Cardiac muscle cell (in vitro differentiated cells and primary cell): ENCODE results near the gene B3GAT1. TPM values are rescaled to one million over a fixed set of nuclear protein-coding genes. Genes with fewer than 3 reads are reported as not detected.

Experiments used
- DNase-seq, 2 donors: peaks; one replicate each; pipeline versions ENCODE4 v3.0.0 to v3.0.0-alpha.2; 2010 to 2017; ENCODE audit warnings: low read depth in 1 of 2, low spot score in 1 of 2
- H3K27ac ChIP-seq: fragments of 200-600 bp; sonication (generic); 2 replicates; pipeline ENCODE4 v1.5.1; 2016
- H3K27me3 ChIP-seq: fragments of 200-600 bp; sonication (generic); 2 replicates; pipeline ENCODE4 v1.6.0; 2016; ENCODE audit warnings: control low read depth
- H3K36me3 ChIP-seq: fragments of 200-600 bp; sonication (generic); 2 replicates; pipeline ENCODE4 v1.5.1; 2016; ENCODE audit warnings: control low read depth
- H3K4me1 ChIP-seq: fragments of 200-600 bp; sonication (generic); 2 replicates; pipeline ENCODE4 v1.8.1; 2017; ENCODE audit warnings: low read depth, mild to moderate bottlenecking, mixed run types
- H3K4me3 ChIP-seq: fragments of 200-600 bp; sonication (generic); 2 replicates; pipeline ENCODE4 v1.5.1; 2016; ENCODE audit warnings: mild to moderate bottlenecking
- H3K9me3 ChIP-seq: fragments of 200-600 bp; sonication (generic); 2 replicates; pipeline ENCODE4 v1.5.1; 2017; ENCODE audit warnings: low read depth, mild to moderate bottlenecking, control low read depth
- polyA plus RNA-seq: library from polyadenylated mRNA; unstranded; fragments of >200 nt; fragmentation: Nextera tagmentation; extraction: Ambion mirVana; gene quantifications from 2 replicates; pipeline ENCODE4 v1.2.1, GENCODE V29; 2016
- total RNA-seq: library from RNA; depleted of rRNA; stranded (reverse); fragments of >200 nt; gene quantifications from 2 replicates; pipeline ENCODE4 v1.2.3, GENCODE V29; 2016
- TF ChIP-seq, protein P1 (sequence below): IDR thresholded peaks from 2 replicates; pipeline ENCODE4 v1.5.1; 2012; ENCODE audit warnings: low read depth, mild to moderate bottlenecking, low read length

Gene B3GAT1
- total and polyA plus RNA-seq, 2 experiments from 2014 or later: 1.5 TPM; not detected in 1

DNA sequence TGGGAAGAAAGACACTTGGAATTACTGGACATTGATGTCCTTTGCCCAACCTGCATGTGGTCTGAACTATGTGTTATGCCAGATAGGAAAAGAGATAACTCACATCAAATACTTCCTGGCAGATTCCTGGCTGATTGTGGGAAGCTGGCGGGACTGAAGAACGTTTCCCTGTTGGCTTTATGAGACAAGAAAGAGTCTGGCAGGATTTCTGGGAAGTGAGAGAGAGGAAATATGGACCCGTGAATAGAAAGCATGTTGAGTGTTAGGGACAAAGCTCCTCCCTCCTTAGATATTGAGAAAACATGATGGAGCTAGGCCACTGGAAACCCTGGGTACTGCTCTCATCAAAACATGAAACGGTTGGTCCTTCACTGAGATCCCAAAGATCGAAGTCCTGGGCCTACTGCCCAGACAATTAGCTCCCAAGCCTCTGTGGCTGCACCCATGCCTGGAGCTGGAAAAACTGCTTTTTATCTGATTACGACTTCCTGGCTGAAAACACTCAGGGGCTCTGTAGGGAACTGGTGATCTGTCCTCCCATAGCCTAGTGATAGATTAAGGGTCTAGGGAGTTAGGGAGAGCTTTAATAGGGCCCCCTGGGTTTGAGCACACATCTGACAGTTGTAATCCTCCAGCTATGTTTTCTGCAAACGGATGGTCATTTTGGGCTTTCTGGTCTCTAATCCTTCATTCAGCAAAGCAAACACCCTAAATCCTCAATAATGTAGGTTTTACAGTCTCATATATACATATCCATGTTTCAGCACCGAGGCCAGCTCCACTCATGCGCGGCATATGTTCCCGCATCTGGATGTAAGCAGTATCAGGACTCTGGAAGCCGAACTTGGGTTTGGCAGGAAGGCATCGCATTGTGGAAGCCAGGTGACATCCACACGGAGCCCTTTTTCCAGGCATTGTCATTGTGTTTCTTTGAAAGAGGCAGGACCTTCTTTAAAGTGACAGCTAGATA lies 6.1 kb upstream of the B3GAT1 start:
- TF ChIP-seq, protein P1, sequence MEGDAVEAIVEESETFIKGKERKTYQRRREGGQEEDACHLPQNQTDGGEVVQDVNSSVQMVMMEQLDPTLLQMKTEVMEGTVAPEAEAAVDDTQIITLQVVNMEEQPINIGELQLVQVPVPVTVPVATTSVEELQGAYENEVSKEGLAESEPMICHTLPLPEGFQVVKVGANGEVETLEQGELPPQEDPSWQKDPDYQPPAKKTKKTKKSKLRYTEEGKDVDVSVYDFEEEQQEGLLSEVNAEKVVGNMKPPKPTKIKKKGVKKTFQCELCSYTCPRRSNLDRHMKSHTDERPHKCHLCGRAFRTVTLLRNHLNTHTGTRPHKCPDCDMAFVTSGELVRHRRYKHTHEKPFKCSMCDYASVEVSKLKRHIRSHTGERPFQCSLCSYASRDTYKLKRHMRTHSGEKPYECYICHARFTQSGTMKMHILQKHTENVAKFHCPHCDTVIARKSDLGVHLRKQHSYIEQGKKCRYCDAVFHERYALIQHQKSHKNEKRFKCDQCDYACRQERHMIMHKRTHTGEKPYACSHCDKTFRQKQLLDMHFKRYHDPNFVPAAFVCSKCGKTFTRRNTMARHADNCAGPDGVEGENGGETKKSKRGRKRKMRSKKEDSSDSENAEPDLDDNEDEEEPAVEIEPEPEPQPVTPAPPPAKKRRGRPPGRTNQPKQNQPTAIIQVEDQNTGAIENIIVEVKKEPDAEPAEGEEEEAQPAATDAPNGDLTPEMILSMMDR: no peak
- peaks cover 43% of the 10 kb centered on the region for H3K27me3 ChIP-seq
- no peaks in the 10 kb centered on the region for H3K9me3 ChIP-seq
- no peak overlapping the region for H3K4me3 ChIP-seq
- no peak overlapping the region for H3K27ac ChIP-seq
- H3K36me3 ChIP-seq: no peaks in the 10 kb centered on the region
- H3K4me1 ChIP-seq: no peaks in the 10 kb centered on the region
- DNase-seq: peak; percentile 40 to 90

DNA sequence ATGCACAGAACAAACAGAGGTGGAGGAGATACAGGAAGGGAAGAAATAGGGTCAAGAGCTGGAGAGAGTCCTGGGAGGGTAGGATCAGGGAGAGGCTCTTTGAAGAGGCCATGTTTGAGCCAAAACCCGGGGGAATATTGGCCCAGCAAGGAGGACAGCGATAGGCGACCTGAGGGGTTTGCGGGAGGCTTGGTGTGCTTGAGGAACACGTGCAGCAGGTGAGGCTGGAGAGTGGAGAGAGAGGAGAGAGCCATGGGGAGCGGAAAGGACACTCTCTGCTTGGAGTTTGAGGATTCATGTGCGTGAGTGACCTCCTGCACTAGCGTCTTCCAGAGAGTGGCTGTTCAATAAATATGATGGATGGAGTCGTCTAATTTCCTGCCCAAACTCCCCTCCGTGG lies 4.7 kb upstream of the B3GAT1 start:
- no peak overlapping the region for H3K27ac ChIP-seq
- TF ChIP-seq, protein P1: no peak
- H3K9me3 ChIP-seq: no peaks in the 10 kb centered on the region
- no peak for DNase-seq
- H3K4me1 ChIP-seq: no peaks in the 10 kb centered on the region
- no peak overlapping the region for H3K4me3 ChIP-seq
- no peaks in the 10 kb centered on the region for H3K36me3 ChIP-seq
- peaks cover 54% of the 10 kb centered on the region for H3K27me3 ChIP-seq

DNA sequence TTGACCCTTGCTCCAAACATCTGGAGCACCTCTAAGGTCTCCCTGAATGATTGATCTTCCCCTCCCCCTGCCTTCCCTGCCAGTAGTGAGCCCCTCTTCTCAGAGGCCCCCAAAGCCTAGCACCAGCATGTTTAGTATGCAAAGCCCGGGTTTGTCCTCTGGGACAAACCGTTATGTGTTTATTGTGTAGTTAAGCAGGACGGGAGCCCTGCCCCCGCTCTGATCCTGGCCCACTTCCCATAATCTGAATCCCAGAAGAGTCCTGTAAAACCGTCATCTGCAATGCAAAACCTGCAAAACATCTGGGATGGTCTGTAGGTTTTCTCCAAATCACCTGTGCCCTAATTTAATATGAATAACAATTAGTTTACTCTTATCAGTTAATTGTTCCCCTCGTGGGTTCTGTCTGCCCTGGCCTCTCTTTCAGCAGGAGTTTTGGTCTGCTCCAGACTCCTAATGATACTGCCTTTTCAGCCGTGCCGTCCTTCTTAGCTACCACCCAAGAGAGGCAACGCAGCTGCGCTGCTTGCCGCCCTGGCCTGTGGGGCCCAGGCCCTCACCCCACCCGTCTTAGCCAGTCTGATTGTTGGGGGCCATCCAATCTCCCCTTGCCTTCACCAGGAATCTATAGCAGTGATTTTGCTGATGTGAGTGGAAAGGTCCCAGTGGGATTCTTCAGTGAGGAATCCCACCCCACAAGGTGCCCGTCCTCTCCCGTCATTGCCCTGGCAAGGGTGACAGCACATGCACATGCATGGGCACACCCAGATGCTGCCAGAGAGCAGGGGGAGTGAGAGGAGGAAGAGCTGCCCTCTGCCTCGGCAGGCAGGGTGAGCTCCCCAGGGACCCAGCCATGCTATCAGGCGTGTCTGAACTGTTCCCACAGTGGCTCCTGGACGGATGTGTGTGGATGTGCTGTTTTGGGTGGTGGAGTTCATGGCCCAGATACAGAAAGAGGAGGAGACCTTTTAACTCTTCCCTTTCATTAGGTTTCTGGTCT lies 3.0 kb upstream of the B3GAT1 start:
- Histone ChIP-seq H3K36me3 (no peaks in the 10 kb centered on the region), H3K4me1 (no peaks in the 10 kb centered on the region), H3K9me3 (no peaks in the 10 kb centered on the region), H3K4me3 (no peak overlapping the region), H3K27me3 (peaks cover 71% of the 10 kb centered on the region), H3K27ac (no peak overlapping the region)
- TF ChIP-seq, protein P1: no peak
- no peak for DNase-seq

DNA sequence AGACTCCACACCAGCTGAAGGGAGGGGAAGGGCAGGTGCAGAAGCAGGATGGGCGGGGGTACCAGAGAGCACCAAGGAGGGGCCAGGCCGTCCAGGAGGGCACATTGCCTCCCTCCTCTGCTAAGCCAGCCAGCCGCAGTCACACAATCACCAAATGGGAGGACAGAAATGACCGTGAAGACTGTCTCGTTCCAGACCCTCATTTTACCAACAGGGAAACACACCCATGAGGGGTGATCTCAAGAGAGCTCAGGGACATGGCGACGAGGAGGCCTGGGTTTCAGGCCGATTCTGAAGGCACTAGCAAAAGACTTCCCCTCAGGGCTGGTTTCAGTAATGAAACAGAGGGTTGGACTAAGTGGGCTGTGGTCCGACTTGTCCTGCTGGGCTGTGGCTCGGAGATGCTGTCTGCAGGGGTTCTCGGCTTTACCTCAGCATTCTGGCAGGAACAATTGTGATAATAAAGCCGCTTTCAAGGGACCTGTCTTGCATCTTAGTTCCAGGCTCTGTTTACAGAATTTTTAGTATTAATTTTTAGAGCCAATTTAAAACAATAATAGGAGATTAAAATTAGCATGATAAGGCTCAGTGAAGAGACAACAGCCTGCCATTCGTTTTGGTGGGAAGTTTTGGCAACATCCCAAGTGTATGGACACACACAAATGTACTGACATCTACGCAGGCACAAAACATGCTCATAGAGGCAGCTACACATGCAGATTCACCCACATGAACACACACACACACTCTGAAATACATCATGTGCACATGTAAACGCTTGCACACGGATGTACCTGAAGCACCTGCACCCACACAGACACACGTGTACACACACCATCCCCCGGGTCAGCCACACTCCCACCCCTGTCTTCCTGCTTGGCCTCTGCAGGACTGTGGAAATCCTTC lies 2.0 kb upstream of the B3GAT1 start:
- Histone ChIP-seq H3K9me3 (no peaks in the 10 kb centered on the region), H3K36me3 (no peaks in the 10 kb centered on the region), H3K27ac (no peak overlapping the region), H3K4me3 (no peak overlapping the region), H3K4me1 (no peaks in the 10 kb centered on the region), H3K27me3 (peaks cover 81% of the 10 kb centered on the region)
- TF ChIP-seq, protein P1: no peak
- DNase-seq: no peak
